ENCODE data around the gene SNX18.

DNA sequence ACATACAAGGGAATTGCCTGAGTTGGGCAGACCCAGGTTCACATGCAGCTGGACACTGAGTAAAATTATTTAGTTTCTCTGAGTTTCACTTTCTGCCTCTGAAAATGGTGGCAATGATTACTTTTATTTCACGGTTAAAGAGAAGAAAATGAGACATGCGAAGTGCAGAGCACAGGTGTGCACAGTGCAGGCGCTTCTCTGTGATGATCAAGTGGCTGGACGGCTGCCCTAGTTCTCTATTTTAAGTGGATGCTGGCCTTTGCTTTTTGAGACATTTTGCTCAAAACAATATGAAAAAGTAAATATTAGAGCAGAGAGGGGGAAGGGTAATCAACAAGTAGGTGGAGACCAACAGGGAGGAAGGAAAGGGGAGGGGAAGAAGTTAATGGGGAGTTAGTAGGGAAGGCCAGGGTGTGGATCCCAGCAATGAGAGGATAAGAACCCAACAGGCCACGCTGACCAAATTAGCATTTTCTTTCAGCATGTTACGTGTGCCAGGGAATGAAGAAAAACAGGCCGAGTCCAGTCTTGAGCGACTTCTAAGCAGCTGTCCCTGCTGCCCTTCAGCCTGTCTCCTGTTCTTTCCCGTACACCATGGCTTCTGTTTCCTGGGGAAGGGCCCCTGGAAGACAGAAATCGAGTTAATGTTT is 16.1 kb downstream of the SNX18 start:
- no peak for TF ChIP-seq PAX8 (IDR thresholded peaks at IDR 0.05)
- TF ChIP-seq SIN3A (IDR thresholded peaks at IDR 0.05; ENCODE audit: low read depth, low read length): no peak
- TF ChIP-seq, protein P1, sequence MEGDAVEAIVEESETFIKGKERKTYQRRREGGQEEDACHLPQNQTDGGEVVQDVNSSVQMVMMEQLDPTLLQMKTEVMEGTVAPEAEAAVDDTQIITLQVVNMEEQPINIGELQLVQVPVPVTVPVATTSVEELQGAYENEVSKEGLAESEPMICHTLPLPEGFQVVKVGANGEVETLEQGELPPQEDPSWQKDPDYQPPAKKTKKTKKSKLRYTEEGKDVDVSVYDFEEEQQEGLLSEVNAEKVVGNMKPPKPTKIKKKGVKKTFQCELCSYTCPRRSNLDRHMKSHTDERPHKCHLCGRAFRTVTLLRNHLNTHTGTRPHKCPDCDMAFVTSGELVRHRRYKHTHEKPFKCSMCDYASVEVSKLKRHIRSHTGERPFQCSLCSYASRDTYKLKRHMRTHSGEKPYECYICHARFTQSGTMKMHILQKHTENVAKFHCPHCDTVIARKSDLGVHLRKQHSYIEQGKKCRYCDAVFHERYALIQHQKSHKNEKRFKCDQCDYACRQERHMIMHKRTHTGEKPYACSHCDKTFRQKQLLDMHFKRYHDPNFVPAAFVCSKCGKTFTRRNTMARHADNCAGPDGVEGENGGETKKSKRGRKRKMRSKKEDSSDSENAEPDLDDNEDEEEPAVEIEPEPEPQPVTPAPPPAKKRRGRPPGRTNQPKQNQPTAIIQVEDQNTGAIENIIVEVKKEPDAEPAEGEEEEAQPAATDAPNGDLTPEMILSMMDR (IDR thresholded peaks at IDR 0.05 in 2 of 3, conservative IDR thresholded peaks at IDR 0.05 in 1 of 3; ENCODE audit: control insufficient read depth in 2 of 3, extremely low read depth in 1 of 3, insufficient read depth in 1 of 3, low read depth in 3 of 3, low read length in 3 of 3): no peak
- TF ChIP-seq MEF2A (IDR thresholded peaks at IDR 0.05; ENCODE audit: insufficient read depth, low read depth, low read length): no peak
- no peak for TF ChIP-seq POLR2AphosphoS5 (IDR thresholded peaks at IDR 0.05; ENCODE audit: low read length)
- no peak for TF ChIP-seq SUZ12 (IDR thresholded peaks at IDR 0.05; ENCODE audit: unreplicated experiment)
- TF ChIP-seq, protein P2, sequence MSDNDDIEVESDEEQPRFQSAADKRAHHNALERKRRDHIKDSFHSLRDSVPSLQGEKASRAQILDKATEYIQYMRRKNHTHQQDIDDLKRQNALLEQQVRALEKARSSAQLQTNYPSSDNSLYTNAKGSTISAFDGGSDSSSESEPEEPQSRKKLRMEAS (IDR thresholded peaks at IDR 0.05; ENCODE audit: low read depth, low read length): no peak
- TF ChIP-seq RUNX3 (IDR thresholded peaks at IDR 0.05; ENCODE audit: low read length): no peak
- TF ChIP-seq RAD21 (IDR thresholded peaks at IDR 0.05; ENCODE audit: insufficient read depth, low read depth, low read length): no peak
